ENCODE data around the gene ARHGAP26.

Gene ARHGAP26

DNA sequence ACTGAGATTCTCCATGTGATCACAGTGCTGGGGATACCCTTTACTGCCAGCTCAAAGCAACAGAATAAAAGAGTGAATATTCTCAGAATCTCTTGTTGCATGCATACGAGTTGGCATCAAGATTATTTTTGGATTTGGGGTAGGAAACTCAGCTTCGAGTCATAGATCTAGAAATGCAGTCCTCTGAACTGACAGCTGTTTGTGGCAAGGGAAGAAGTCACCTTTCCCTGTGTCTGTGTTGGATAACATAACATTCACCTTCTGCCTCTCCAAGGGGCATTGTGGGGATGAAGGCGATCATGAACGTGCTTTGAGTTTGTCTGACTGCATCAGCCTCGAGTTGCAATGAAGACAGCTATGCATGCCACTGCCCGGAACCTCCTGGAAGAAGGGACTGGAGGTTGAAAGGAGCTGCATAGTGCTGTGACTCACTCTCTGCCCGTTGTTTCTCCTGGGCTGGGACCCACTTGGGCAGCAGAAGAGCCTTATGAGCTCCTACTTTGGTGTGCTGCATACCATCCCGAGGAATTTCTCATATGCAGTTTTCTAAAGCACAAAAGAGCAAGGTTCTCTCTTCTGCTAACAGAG lies 231.7 kb downstream of the ARHGAP26 start:
- peak in 1 of 2 donors; percentile 40 for DNase-seq

- peak; percentile 79 to 85 for DNase-seq
Measured at GRCh38 chr5:143002459-143003327, 232.5 kb downstream of the ARHGAP26 start.

DNA sequence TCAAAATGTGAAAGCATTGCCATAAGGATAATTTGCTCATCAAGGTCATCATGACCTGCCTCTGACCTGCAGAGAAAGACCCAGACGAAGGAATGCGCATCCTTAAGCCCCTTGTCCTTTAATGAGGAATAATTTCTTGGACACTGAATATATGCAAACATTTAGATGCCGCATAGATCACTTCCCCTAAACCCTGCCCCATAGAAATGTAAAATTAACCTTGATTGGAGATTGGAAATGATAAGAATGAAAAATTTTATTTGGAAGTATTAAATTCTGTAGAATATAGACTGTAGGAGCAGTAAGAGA lies 233.1 kb downstream of the ARHGAP26 start:
- no peak for DNase-seq

- DNase-seq, result no peak
Measured at GRCh38 chr5:143004361-143005145, 234.4 kb downstream of the ARHGAP26 start.

DNA sequence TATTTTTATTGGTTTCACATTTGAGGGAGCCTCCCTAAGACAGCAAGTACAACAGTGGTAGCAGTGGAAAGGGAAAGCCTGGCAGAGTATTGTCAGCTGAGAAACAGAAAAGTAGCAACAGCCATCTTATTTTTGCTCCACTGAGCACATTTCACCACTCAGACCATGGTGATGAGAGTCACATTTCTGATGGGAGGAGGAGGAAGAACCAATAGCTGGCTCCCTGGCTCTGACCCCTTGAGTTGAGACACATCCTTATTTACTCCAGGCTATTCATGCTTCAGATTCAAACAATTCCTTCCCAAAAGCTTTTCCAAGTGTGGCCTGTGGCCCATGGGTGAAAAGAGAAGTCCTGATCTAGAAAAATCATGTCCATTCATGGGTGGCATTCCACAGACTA lies 236.3 kb downstream of the ARHGAP26 start:
- DNase-seq, result no peak

GRCh38 chr5:143008032-143008431 lies 237.9 kb downstream of the ARHGAP26 start:
- DNase-seq, result no peak

- DNase-seq, result peak; percentile 92
Measured at GRCh38 chr5:143008809-143009521, 238.8 kb downstream of the ARHGAP26 start.

DNA sequence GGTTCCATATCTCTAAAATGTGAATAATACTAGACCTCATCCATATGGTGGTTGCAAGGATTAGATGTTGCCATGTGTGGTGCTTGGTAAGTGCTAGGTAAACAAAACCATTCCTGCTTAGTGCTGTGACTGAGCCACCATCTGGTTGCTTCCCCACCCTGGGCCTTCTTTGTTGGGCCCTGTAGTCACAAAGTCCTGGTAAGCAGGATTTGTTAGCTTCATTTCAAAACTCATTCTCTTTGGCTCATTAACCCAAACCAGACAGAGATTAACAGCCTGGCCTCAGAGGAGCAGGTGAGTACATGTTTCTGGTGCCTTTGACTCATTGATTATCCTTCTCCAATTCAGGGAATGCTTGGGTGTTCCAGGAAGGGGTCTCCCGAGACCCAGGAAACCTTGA lies 240.2 kb downstream of the ARHGAP26 start:
- DNase-seq, result no peak

DNA sequence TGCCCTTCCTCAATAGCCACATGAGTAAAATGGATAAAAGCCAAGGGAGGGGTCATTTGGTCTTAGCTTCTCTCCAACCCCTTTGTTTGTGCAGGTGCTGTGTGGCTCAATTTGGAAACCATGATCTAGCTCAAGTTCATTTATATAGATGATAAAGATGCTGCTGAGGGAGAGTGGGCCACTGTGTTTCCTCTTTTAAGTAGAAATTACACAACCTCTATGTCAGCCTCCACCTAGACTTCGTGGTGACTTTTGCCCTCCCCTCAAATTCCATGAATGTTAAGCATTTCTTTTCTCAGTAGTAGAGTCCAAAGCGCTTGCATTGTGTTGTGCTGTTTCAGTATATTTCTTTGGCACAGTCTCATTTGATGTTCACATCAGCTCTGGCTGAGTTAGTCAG lies 241.4 kb downstream of the ARHGAP26 start:
- no peak for DNase-seq

- DNase-seq, result no peak
Measured at GRCh38 chr5:143013176-143013891, 243.2 kb downstream of the ARHGAP26 start.

GRCh38 chr5:143014017-143014651 lies 244.0 kb downstream of the ARHGAP26 start:
- peak in 1 of 2 donors; percentile 22 for DNase-seq

- peak; percentile 40 to 60 for DNase-seq
Measured at GRCh38 chr5:143016777-143017516, 246.8 kb downstream of the ARHGAP26 start.

GRCh38 chr5:143017541-143017940 lies 247.4 kb downstream of the ARHGAP26 start:
- DNase-seq, result no peak

DNA sequence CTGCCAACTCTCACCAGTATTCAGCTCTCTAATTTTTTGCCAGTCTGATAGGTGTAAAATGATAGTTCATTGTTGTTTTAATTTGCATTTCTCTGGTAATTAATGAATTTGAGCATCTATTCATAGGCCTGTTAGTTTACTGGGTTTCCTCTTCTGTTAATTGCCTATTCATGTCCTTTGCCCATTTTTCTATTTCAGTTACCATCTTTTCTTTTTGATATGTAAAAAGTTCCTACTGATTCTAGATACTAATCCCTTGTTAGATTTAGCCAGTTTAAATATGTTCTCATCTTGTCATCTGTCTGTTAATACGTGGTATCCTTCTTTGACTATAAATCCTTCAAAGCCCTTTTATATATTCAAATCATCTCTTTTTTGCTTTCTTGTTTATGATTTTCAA lies 247.8 kb downstream of the ARHGAP26 start:
- no peak for DNase-seq

DNA sequence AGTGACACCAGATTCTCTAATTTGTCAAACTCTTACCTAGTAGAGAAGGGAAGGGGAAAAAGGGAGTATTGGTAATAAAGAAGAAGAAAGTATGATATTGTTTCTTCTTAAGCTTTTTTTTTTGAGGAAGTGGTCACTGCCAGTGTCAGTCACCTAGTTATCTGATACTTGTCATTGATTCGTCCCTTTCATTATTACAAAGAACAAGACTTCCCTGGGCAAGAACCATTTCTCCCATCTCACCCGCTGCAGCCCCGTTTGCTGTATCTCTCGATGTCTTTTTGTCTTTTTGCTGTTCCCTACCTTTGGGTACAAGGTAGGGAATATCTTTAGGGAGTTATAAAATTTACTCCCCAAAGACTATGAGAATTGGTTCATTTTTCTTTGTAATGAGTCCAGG lies 249.0 kb downstream of the ARHGAP26 start:
- DNase-seq, result no peak

DNA sequence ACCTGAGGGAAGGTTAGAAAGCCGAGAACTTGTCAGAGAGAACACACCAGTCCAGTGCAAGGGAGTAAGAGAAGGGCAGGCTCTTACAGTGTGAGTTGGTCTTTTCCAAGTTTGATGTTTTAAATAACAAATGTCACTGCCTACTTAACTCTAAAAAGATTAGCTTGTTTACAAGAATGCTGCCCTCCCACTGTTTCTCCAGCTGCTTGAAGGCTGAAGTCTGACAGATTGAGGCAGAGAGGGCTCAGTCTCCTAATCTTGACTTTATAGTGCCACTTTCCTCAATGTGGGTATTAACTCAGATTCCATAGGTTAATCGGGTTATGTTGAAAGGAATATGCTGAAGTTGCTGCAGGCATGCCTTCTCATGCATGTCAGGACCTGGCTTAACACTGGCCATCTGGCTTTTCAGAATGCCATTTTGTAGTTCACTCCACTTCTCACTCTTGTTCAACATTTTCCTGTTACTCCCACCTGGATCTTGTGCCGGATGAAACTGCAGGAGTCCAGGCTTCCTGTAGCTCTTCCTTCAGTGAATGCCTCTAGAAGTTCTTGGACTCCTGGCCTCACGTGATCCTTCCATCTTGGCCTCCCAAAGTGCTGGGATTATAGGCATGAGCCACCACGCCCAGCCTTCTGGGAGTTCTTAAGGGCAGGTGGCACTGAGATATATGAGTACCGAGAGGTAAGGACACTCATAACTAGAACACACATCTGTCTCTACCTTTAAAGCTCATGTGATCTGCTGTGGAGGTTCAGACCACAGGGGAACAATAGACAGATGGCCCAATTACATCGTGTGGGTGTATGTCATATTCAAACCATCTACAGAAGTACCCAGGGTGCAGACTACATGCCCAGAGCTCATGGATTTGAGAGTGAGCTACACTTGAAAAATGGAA lies 249.7 kb downstream of the ARHGAP26 start:
- DNase-seq, result no peak

DNA sequence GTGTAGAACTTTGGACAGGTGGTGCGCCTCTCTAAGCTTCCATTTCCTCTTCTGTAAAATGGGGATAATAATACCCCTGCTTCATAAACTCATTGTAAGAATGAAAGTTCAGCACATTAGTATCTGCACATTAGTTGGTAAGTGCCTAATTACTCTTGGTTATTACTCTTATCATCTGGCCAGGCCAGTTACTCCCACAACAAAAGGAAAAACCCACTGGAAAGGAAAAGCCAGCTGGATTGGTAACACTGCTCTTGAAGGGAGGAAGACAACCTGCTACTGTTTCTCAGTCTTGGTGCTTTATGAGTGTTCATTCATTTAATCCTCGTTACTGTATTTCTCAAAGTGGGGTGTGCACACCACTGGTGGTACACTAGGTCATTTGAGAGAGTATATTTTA lies 251.4 kb downstream of the ARHGAP26 start:
- DNase-seq, result no peak

GRCh38 chr5:143023411-143024096 lies 253.4 kb downstream of the ARHGAP26 start:
- no peak for DNase-seq

DNA sequence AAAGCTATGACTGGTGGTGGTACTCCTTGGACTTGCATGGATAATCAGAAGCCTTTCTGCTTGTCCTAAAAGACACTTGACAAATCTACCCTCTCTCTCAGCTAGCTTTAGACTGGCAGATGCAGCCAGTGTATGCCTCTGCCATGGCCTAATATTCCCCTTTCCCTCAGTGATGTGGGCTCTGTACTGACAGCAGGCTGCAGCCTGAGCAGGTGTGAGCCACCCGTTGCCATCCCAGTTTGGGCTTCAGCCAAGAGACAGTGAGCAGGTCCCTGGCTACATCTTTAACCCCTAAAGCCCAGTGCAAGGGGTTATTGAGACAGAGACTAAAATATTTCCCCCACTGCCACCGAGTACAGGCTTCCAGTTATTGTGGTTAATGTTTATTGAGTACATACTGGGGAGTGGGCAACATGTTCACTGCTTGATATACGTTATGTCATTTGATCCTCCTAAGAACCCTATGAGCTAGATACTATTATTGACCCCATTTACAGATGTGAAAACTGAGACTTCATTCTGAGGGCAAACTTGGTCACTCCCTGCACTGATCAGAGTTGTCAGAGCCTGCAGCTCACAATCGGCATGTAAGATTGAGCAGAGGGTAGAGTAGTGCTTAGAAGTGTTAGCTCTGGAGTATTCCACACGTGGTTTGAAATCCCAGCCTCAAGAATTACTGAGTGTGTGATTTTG lies 254.2 kb downstream of the ARHGAP26 start:
- DNase-seq, result no peak

Data from CD4-positive, alpha-beta T cell treated with Interleukin-4 for 1 hour (primary cell).